HG02763 (cell line): Measurements from ENCODE around the gene SLC4A8.
"Not testable (repeated sequence)": the region's sequence is repeated elsewhere in the genome, so short reads cannot be mapped to it uniquely, and the experiment has no call there.

Source experiments
- ATAC-seq: cut with Tn5 transposase; IDR thresholded peaks from one replicate; pipeline ENCODE4 v1.9.1; 2021; ENCODE audit warnings: mild to moderate bottlenecking, moderate library complexity; ENCODE audit not compliant: unreplicated experiment

SLC4A8 gene

GRCh38 chr12:51472984-51473383 lies 48.4 kb downstream of the SLC4A8 start:
- ATAC-seq = no peak

GRCh38 chr12:51473947-51474346 lies 49.3 kb downstream of the SLC4A8 start:
- no peak for ATAC-seq

GRCh38 chr12:51475543-51475942 lies 50.9 kb downstream of the SLC4A8 start:
- ATAC-seq = no peak

GRCh38 chr12:51480978-51481377 lies 56.3 kb downstream of the SLC4A8 start:
- no peak for ATAC-seq

GRCh38 chr12:51482929-51483697 lies 58.5 kb downstream of the SLC4A8 start:
- ATAC-seq = no peak

DNA sequence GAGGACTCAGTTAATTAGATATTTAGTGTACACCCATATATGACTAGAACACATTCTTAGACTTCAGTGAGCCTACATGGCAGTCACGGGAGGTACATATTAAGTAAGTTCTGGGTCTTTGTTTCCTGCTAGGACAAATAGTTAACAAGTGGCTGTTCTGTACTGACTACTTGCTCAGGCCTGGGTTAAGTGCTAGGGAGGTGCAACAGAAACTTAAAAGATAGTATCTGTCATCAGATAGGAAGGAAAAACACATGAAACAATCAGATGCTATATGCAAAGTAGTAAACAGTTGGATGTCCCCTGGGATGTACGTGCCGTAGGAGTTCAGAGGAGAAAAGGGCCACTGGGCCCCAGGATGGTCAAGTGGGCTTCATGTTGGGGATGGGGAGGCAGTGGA lies 59.5 kb downstream of the SLC4A8 start:
- no peak for ATAC-seq

GRCh38 chr12:51488281-51488680 lies 63.6 kb downstream of the SLC4A8 start:
- no peak for ATAC-seq

GRCh38 chr12:51493281-51493680 lies 68.7 kb downstream of the SLC4A8 start:
- no peak for ATAC-seq

GRCh38 chr12:51496895-51497294 lies 72.3 kb downstream of the SLC4A8 start:
- no peak for ATAC-seq

- ATAC-seq = no peak
Measured at GRCh38 chr12:51504851-51505250, 80.2 kb downstream of the SLC4A8 start.

- no peak for ATAC-seq
Measured at GRCh38 chr12:51505360-51506105, 80.9 kb downstream of the SLC4A8 start.

- no peak for ATAC-seq
Measured at GRCh38 chr12:51507178-51507577, 82.5 kb downstream of the SLC4A8 start.

GRCh38 chr12:51508285-51508684 lies 83.7 kb downstream of the SLC4A8 start:
- no peak for ATAC-seq

DNA sequence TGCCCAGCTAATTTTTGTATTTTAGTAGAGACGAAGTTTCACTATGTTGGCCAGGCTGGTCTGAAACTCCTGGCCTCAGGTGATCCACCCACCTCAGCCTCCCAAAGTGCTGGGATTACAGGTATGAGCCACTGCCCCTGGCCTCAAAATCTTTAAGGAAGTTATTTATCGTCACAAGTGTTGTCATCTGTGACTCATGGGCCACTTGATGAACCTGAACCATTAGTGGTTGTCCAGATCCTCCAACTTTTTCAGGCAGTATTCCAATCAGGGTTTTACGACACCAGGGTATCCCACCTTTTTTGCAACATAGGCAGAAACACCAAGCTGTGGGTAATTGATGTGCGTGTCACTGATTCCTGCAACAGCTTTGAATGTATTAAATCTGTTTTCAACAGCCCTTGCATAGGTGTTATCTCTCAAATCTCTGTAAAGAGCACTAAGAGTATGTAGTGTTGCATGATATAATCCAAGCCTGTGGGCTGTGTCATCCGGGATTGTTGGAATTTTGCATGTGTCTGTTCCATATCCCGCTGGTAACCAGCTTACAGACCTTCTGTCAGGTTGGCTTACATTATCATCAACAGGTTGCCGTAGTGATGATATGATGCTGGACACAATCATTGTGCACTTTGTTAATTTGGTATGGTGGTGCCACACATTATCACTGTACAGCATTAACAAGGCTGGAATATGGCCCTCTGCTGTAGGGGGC lies 87.1 kb downstream of the SLC4A8 start:
- ATAC-seq = no peak

DNA sequence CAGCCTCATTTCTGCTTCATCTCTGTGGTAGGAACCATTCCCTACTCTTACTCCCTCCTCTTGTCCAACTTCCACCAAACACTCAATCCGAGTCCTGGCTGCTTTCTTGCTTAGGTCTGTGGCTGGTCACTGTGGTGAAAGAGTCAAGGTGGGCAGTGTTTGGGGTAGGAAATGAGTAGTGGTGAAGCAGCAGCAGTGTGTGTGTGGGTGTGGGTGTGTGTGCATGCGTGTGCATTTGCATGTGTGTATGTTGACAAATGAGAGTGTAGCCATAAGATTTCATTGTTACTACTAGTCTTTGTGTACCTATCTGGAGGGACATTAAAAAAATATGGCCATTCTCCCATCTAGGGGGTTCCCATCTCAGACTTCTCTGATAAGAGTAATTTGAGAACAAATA lies 87.8 kb downstream of the SLC4A8 start:
- ATAC-seq = no peak

DNA sequence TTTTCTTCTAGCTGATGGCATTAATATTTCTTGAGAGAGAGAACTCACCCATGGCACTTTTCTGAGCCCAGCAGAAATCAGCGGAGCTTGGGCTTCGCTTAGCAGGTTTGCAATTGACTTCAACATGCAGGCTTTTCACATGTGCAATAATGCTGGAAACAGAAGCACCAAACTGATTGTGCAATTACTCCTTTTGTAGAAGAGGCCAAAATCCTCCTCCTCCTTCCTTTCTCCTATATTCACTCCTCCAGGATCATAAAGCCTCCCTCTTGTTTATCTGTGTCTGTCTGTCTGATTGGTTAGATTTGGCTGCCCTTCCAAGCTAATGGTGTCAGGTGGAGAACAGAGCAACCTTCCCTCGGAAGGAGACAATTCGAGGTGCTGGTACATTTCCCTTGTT lies 90.4 kb downstream of the SLC4A8 start:
- ATAC-seq = not testable (repeated sequence)

DNA sequence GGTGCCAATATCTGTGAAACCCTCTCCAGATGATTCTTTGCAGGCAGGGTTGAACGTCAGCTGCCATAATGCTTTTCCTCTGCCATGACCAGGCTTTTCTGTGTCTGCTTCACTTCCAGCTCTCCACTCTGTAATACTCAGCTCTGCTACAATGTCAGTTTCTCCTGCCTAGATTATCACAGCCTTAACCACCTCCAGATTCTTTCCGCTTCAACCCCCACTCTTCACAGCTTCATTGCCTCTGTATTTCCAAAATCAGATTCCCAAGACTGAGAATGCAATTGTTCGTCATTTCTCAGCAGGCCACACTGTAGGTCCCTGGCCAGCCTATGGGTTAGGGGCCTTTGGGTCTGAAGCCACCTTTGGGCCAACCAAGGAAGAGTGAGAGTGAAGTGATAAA lies 92.7 kb downstream of the SLC4A8 start:
- no peak for ATAC-seq

- ATAC-seq = no peak
Measured at GRCh38 chr12:51517800-51518199, 93.2 kb downstream of the SLC4A8 start.

DNA sequence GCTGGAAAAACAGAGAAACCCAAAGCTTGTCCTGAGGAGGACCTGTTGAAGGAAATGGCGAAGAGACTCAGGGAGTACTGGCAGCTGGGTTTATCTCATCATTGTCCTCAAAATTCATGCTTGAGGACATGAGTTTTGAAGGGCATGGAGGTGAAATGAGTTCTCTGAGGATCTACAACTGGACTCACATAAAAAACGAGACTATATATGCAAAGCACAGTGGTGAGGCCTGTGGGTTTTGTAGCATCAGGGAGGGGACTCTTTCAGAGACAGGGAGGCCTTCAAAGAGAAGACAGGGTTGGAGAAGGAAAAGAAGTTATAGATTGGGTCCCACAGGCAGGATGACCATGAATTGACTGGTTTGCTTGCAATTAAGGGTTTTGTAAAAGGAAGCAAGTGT lies 95.1 kb downstream of the SLC4A8 start:
- ATAC-seq = no peak

DNA sequence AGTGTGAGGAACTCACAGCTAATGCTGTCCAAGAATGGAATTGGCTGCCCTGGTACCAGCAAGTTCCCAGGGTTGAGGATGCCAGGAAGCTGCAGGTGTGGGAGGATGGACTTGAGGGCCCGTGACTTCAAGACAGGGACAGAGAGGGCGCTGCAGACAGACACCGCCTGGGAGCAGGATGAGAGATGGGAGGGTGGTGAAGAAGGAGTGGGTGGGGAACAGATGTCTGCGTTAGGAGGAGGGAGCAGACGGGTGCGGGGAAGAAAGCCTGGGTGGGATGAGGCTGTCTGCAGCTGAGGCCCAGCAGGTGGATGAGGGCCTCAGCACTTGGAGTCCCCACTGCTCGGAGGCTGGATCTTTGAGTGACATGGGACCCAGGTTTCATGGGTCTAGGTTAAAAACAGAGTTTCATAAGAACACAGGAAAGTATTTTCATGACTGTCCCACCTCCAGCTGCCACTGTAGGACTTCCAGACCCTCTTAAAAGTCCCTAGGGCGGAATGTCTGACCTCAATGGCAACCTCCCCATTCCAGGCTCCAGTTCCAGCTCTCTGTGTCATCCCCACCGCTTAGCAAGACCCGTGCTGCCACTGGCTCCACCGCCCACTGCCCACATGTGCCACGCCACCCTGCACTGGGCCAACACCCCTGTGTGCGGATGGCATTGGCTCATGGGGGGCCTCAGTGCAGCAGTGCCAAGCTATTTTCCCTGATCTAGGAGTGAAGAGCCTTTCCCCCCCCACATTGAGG lies 96.1 kb downstream of the SLC4A8 start:
- ATAC-seq = no peak
